ENCODE measurements around the gene CFHR1.
"Not testable (repeated sequence)": the region's sequence is repeated elsewhere in the genome, so short reads cannot be mapped to it uniquely, and the experiment has no call there.

CFHR1 gene

DNA sequence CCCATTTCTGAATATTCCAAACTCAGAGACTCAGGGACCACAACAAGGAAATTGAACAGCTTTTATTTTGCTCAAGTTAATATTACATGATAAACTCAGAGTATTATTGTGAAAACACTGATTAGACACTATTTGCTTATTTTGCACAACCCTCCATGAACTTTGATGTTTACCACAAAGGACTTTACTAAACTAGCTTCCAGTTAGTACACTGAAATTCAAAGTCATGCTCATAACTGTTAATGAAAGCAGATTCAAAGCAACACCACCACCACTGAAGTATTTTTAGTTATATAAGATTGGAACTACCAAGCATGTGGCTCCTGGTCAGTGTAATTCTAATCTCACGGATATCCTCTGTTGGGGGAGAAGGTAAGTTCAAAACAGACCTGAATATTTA is at the start of gene CFHR1:
Gene CFHR1, plus strand, starts transcription at position 201 of the 400 bp plus-strand sequence. Its CDS starts 114 bp downstream, at position 315.
- not testable (repeated sequence) for H3K4me1 ChIP-seq (ENCODE audit: control insufficient read depth in 5 of 5, insufficient read depth in 5 of 5, low read length in 5 of 5); H3K4me3 ChIP-seq (ENCODE audit: low read depth in 1 of 5, low read length in 5 of 5); H3K9ac ChIP-seq (ENCODE audit: low read length in 5 of 5); H3K27ac ChIP-seq (ENCODE audit: low read depth, low read length); H3K9me3 ChIP-seq (ENCODE audit: control insufficient read depth in 5 of 5, low read length in 5 of 5); H3K27me3 ChIP-seq (ENCODE audit: control insufficient read depth in 5 of 5, insufficient read depth in 4 of 5, low read length in 5 of 5); H3K36me3 ChIP-seq (ENCODE audit: control insufficient read depth in 5 of 5, insufficient read depth in 5 of 5, low read length in 5 of 5)

DNA sequence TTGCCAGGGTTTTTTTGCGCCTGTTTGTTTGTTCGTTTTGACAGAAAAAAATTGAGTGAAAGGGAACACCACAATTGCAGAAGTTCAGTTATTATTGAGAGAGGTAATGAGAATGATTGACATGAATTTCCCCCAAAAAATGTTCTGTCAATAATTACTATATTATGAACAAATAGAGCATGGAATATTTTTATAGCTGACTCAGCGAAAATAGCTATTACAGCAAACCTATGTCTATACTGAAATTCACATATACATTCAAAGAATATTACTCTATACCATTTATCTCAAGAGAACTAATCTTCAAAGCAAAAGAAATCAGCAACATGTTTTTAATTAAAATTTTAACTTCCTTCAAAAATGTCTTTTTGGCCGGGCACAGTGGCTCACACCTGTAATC is 49.7 kb upstream of the CFHR1 start:
- not testable (repeated sequence) for H3K4me3 ChIP-seq (ENCODE audit: low read depth in 1 of 5, low read length in 5 of 5); H3K9ac ChIP-seq (ENCODE audit: low read length in 5 of 5); H3K27me3 ChIP-seq (ENCODE audit: control insufficient read depth in 5 of 5, insufficient read depth in 4 of 5, low read length in 5 of 5); H3K36me3 ChIP-seq (ENCODE audit: control insufficient read depth in 5 of 5, insufficient read depth in 5 of 5, low read length in 5 of 5); H3K27ac ChIP-seq (ENCODE audit: low read depth, low read length); H3K9me3 ChIP-seq (ENCODE audit: control insufficient read depth in 5 of 5, low read length in 5 of 5); H3K4me1 ChIP-seq (ENCODE audit: control insufficient read depth in 5 of 5, insufficient read depth in 5 of 5, low read length in 5 of 5)

DNA sequence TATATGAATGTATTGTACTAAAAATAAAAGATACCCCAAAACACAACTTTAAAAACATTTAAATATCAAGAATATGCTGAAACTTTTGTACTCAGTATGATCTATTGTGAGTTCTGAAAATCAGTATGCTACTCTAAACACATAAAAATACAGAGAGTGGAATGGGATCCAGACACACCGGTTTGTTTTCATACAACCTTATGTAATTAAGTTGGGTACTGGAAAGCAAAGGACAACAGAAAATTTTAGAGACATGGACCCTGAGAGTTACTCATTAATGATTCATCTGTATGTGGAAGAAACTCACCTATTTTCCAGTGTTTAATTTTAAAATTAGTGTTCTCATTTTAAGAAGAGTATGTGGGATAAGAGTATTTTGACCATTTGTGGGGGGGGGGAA is 45.8 kb upstream of the CFHR1 start:
- Histone ChIP-seq H3K27ac (ENCODE audit: low read depth, low read length) (no peak overlapping the region), H3K9me3 (ENCODE audit: control insufficient read depth in 5 of 5, low read length in 5 of 5) (no peaks in the 10 kb centered on the region), H3K27me3 (ENCODE audit: control insufficient read depth in 5 of 5, insufficient read depth in 4 of 5, low read length in 5 of 5) (no peaks in the 10 kb centered on the region), H3K36me3 (ENCODE audit: control insufficient read depth in 5 of 5, insufficient read depth in 5 of 5, low read length in 5 of 5) (no peaks in the 10 kb centered on the region), H3K9ac (ENCODE audit: low read length in 5 of 5) (no peak overlapping the region), H3K4me1 (ENCODE audit: control insufficient read depth in 5 of 5, insufficient read depth in 5 of 5, low read length in 5 of 5) (no peaks in the 10 kb centered on the region), H3K4me3 (ENCODE audit: low read depth in 1 of 5, low read length in 5 of 5) (no peak overlapping the region)

- H3K4me3 ChIP-seq (ENCODE audit: low read depth in 1 of 5, low read length in 5 of 5) = no peak overlapping the region
- no peak overlapping the region for H3K27ac ChIP-seq (ENCODE audit: low read depth, low read length)
- no peaks in the 10 kb centered on the region for H3K27me3 ChIP-seq (ENCODE audit: control insufficient read depth in 5 of 5, insufficient read depth in 4 of 5, low read length in 5 of 5)
- no peaks in the 10 kb centered on the region for H3K4me1 ChIP-seq (ENCODE audit: control insufficient read depth in 5 of 5, insufficient read depth in 5 of 5, low read length in 5 of 5)
- no peak overlapping the region for H3K9ac ChIP-seq (ENCODE audit: low read length in 5 of 5)
- no peaks in the 10 kb centered on the region for H3K36me3 ChIP-seq (ENCODE audit: control insufficient read depth in 5 of 5, insufficient read depth in 5 of 5, low read length in 5 of 5)
- H3K9me3 ChIP-seq (ENCODE audit: control insufficient read depth in 5 of 5, low read length in 5 of 5) = no peaks in the 10 kb centered on the region
Measured at GRCh38 chr1:196774175-196774574, 45.4 kb upstream of the CFHR1 start.

GRCh38 chr1:196774603-196775002 is 44.9 kb upstream of the CFHR1 start, which contains the start of gene CFHR3:
CFHR3 (plus strand) TSS chr1:196774840; CDS start chr1:196774887, 47 bp downstream.
- Histone ChIP-seq H3K4me1 (ENCODE audit: control insufficient read depth in 5 of 5, insufficient read depth in 5 of 5, low read length in 5 of 5) (no peaks in the 10 kb centered on the region), H3K27me3 (ENCODE audit: control insufficient read depth in 5 of 5, insufficient read depth in 4 of 5, low read length in 5 of 5) (no peaks in the 10 kb centered on the region), H3K36me3 (ENCODE audit: control insufficient read depth in 5 of 5, insufficient read depth in 5 of 5, low read length in 5 of 5) (no peaks in the 10 kb centered on the region), H3K9me3 (ENCODE audit: control insufficient read depth in 5 of 5, low read length in 5 of 5) (no peaks in the 10 kb centered on the region), H3K4me3 (ENCODE audit: low read depth in 1 of 5, low read length in 5 of 5) (no peak within 1 kb of the TSS), H3K9ac (ENCODE audit: low read length in 5 of 5) (no peak within 1 kb of the TSS), H3K27ac (ENCODE audit: low read depth, low read length) (no peak within 1 kb of the TSS)

GRCh38 chr1:196777603-196778002 is 41.9 kb upstream of the CFHR1 start:
- Histone ChIP-seq H3K27ac (ENCODE audit: low read depth, low read length) (no peak overlapping the region), H3K4me3 (ENCODE audit: low read depth in 1 of 5, low read length in 5 of 5) (no peak overlapping the region), H3K4me1 (ENCODE audit: control insufficient read depth in 5 of 5, insufficient read depth in 5 of 5, low read length in 5 of 5) (no peaks in the 10 kb centered on the region), H3K27me3 (ENCODE audit: control insufficient read depth in 5 of 5, insufficient read depth in 4 of 5, low read length in 5 of 5) (no peaks in the 10 kb centered on the region), H3K36me3 (ENCODE audit: control insufficient read depth in 5 of 5, insufficient read depth in 5 of 5, low read length in 5 of 5) (no peaks in the 10 kb centered on the region), H3K9ac (ENCODE audit: low read length in 5 of 5) (no peak overlapping the region), H3K9me3 (ENCODE audit: control insufficient read depth in 5 of 5, low read length in 5 of 5) (no peaks in the 10 kb centered on the region)

- Histone ChIP-seq H3K36me3 (ENCODE audit: control insufficient read depth in 5 of 5, insufficient read depth in 5 of 5, low read length in 5 of 5) (no peaks in the 10 kb centered on the region), H3K9me3 (ENCODE audit: control insufficient read depth in 5 of 5, low read length in 5 of 5) (no peaks in the 10 kb centered on the region), H3K9ac (ENCODE audit: low read length in 5 of 5) (no peak overlapping the region), H3K4me1 (ENCODE audit: control insufficient read depth in 5 of 5, insufficient read depth in 5 of 5, low read length in 5 of 5) (no peaks in the 10 kb centered on the region), H3K27ac (ENCODE audit: low read depth, low read length) (no peak overlapping the region), H3K4me3 (ENCODE audit: low read depth in 1 of 5, low read length in 5 of 5) (no peak overlapping the region), H3K27me3 (ENCODE audit: control insufficient read depth in 5 of 5, insufficient read depth in 4 of 5, low read length in 5 of 5) (no peaks in the 10 kb centered on the region)
Measured at GRCh38 chr1:196779093-196779492, 40.4 kb upstream of the CFHR1 start.

- H3K9me3 ChIP-seq (ENCODE audit: control insufficient read depth in 5 of 5, low read length in 5 of 5); H3K9ac ChIP-seq (ENCODE audit: low read length in 5 of 5); H3K4me3 ChIP-seq (ENCODE audit: low read depth in 1 of 5, low read length in 5 of 5); H3K36me3 ChIP-seq (ENCODE audit: control insufficient read depth in 5 of 5, insufficient read depth in 5 of 5, low read length in 5 of 5); H3K27me3 ChIP-seq (ENCODE audit: control insufficient read depth in 5 of 5, insufficient read depth in 4 of 5, low read length in 5 of 5); H3K4me1 ChIP-seq (ENCODE audit: control insufficient read depth in 5 of 5, insufficient read depth in 5 of 5, low read length in 5 of 5); H3K27ac ChIP-seq (ENCODE audit: low read depth, low read length): not testable (repeated sequence)
Measured at GRCh38 chr1:196791252-196791651, 28.3 kb upstream of the CFHR1 start.

GRCh38 chr1:196794103-196794502 is 25.4 kb upstream of the CFHR1 start:
- not testable (repeated sequence) for H3K9me3 ChIP-seq (ENCODE audit: control insufficient read depth in 5 of 5, low read length in 5 of 5); H3K27me3 ChIP-seq (ENCODE audit: control insufficient read depth in 5 of 5, insufficient read depth in 4 of 5, low read length in 5 of 5); H3K4me3 ChIP-seq (ENCODE audit: low read depth in 1 of 5, low read length in 5 of 5); H3K36me3 ChIP-seq (ENCODE audit: control insufficient read depth in 5 of 5, insufficient read depth in 5 of 5, low read length in 5 of 5); H3K27ac ChIP-seq (ENCODE audit: low read depth, low read length); H3K9ac ChIP-seq (ENCODE audit: low read length in 5 of 5); H3K4me1 ChIP-seq (ENCODE audit: control insufficient read depth in 5 of 5, insufficient read depth in 5 of 5, low read length in 5 of 5)

GRCh38 chr1:196797891-196798290 is 21.6 kb upstream of the CFHR1 start:
- no peaks in the 10 kb centered on the region for H3K4me1 ChIP-seq (ENCODE audit: control insufficient read depth in 5 of 5, insufficient read depth in 5 of 5, low read length in 5 of 5)
- no peak overlapping the region for H3K4me3 ChIP-seq (ENCODE audit: low read depth in 1 of 5, low read length in 5 of 5)
- H3K9me3 ChIP-seq (ENCODE audit: control insufficient read depth in 5 of 5, low read length in 5 of 5) = peaks cover 0 to 4% (median 0%) of the 10 kb centered on the region in 5 donors
- H3K27ac ChIP-seq (ENCODE audit: low read depth, low read length) = no peak overlapping the region
- no peak overlapping the region for H3K9ac ChIP-seq (ENCODE audit: low read length in 5 of 5)
- no peaks in the 10 kb centered on the region for H3K36me3 ChIP-seq (ENCODE audit: control insufficient read depth in 5 of 5, insufficient read depth in 5 of 5, low read length in 5 of 5)
- H3K27me3 ChIP-seq (ENCODE audit: control insufficient read depth in 5 of 5, insufficient read depth in 4 of 5, low read length in 5 of 5) = no peaks in the 10 kb centered on the region

DNA sequence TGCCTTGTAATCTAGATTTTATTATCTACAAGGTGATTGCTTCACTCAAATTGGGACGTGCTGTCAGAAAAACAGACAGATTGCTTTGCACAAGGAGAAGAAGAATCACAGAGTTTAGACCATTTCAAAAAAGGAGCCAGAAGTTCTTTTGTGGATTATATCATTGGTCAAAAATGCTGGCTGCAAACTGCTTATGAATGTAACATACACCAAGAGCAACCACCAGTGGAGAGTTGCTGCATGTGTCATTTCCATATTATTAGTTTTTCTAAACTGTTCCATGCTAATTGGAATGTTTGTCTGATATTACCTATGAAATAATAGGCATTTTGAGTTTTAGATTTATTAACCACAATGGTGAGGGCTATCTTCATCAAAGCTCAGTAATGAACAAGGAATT is 17.6 kb upstream of the CFHR1 start:
- not testable (repeated sequence) for H3K27ac ChIP-seq (ENCODE audit: low read depth, low read length); H3K4me1 ChIP-seq (ENCODE audit: control insufficient read depth in 5 of 5, insufficient read depth in 5 of 5, low read length in 5 of 5); H3K9ac ChIP-seq (ENCODE audit: low read length in 5 of 5); H3K4me3 ChIP-seq (ENCODE audit: low read depth in 1 of 5, low read length in 5 of 5); H3K9me3 ChIP-seq (ENCODE audit: control insufficient read depth in 5 of 5, low read length in 5 of 5); H3K36me3 ChIP-seq (ENCODE audit: control insufficient read depth in 5 of 5, insufficient read depth in 5 of 5, low read length in 5 of 5); H3K27me3 ChIP-seq (ENCODE audit: control insufficient read depth in 5 of 5, insufficient read depth in 4 of 5, low read length in 5 of 5)
